Transverse colon (tissue), 4 donors: ENCODE results near the gene GMDS. TPM values are rescaled to one million over a fixed set of nuclear protein-coding genes. Genes with fewer than 3 reads are reported as not detected.

Source experiments
- DNase-seq: peaks from one replicate; pipeline ENCODE4 v3.0.0-alpha.2; 2019
- H3K27ac ChIP-seq, 4 donors: fragments of 200-600 bp; sonication (generic); 2 replicates each; pipeline ENCODE4 v1.5.1; 2016 to 2018; ENCODE audit warnings: inconsistent platforms in 4 of 4
- H3K27me3 ChIP-seq: fragments of 200-600 bp; sonication (generic); 2 replicates; pipeline ENCODE4 v1.5.1; 2017; ENCODE audit warnings: inconsistent platforms
- H3K36me3 ChIP-seq, 4 donors: fragments of 200-600 bp; sonication (generic); 2 replicates each; pipeline ENCODE4 v1.5.1; 2017 to 2019; ENCODE audit warnings: inconsistent platforms in 4 of 4
- H3K4me1 ChIP-seq, 4 donors: fragments of 200-600 bp; sonication (generic); 2 replicates each; pipeline ENCODE4 v1.5.1; 2017 to 2020; ENCODE audit warnings: inconsistent platforms in 4 of 4
- H3K4me3 ChIP-seq, 4 donors: fragments of 200-600 bp; sonication (generic); 1 replicate in 1 of 4; 2 replicates in 3 of 4; pipeline versions ENCODE4 v1.5.1 to v1.6.1; 2017 to 2019; ENCODE audit warnings: inconsistent platforms in 4 of 4
- H3K9me3 ChIP-seq, 2 donors: fragments of 200-600 bp; sonication (generic); 2 replicates each; pipeline ENCODE4 v1.5.1; 2017 to 2019; ENCODE audit warnings: inconsistent platforms in 2 of 2
- CTCF ChIP-seq, 5 experiments: fragments of 200-600 bp in 3 of 5; fragments of 450-650 bp in 2 of 5; sonication (generic) in 3 of 5; IDR thresholded peaks; 1 replicate in 2 of 5; 2 replicates in 3 of 5; pipeline ENCODE4 v1.5.1; 2016 to 2017; ENCODE audit warnings: antibody characterized with exemption in 5 of 5, inconsistent platforms in 3 of 5, mild to moderate bottlenecking in 2 of 5, moderate library complexity in 1 of 5
- EP300 ChIP-seq: sonication (generic); formaldehyde crosslinking; IDR thresholded peaks from one replicate; pipeline ENCODE4 v1.6.1; 2017; ENCODE audit warnings: antibody characterized with exemption, low read depth
- POLR2A ChIP-seq: fragments of 450-650 bp; IDR thresholded peaks from one replicate; pipeline ENCODE4 v1.6.1; 2016; ENCODE audit warnings: antibody characterized with exemption, mild to moderate bottlenecking, moderate library complexity
- POLR2AphosphoS5 ChIP-seq, 3 donors: sonication (generic); formaldehyde crosslinking; IDR thresholded peaks; one replicate each; pipeline ENCODE4 v1.6.1; 2016; ENCODE audit warnings: antibody characterized with exemption in 3 of 3
- WGBS, 2 donors: methylation state at CpG; one replicate each; pipeline ENCODE4 v1.1.5; 2018; ENCODE audit warnings: low coverage in 1 of 2; 5-methylcytosine and 5-hydroxymethylcytosine counted together
- in situ Hi-C, 4 donors: fragments of 200-750 bp; cut with MboI; loops; one replicate each; pipeline versions ENCODE4 v1.15.0 to v1.15.1; 2017; ENCODE audit warnings: low sequenced_read_pairs in 3 of 4, low pct_ligation_motif_present in 1 of 4, low pct_unique_long_range_greater_than_20kb in 1 of 4
- intact Hi-C: fragments of 100-400 bp; cut with DNase I; formaldehyde crosslinking; loops from one replicate; pipeline ENCODE4 v1.15.1; 2023; ENCODE audit warnings: low total_unique reads
- total RNA-seq, 4 donors: library from RNA; depleted of rRNA; stranded (reverse); fragments of >200 nt; gene quantifications; one replicate each; pipeline ENCODE4 v1.1.0, GENCODE V29; 2016

GMDS gene
- total RNA-seq, 4 donors from 2014 or later: 66.2 to 546 (median 102) TPM

- no peaks in the 10 kb centered on the region for H3K36me3 ChIP-seq
- intact Hi-C loops: no loop called here
- DNase-seq: no peak
- peaks cover 100% of the 10 kb centered on the region for H3K27me3 ChIP-seq
- 60% methylated on average over 50 of the region's 50 CpGs; no CpG with 5 or more reads in 1 of the 2 donors for WGBS, 2 donors
- peaks cover 2 to 42% (median 33%) of the 10 kb centered on the region in 4 donors for H3K4me1 ChIP-seq
- H3K9me3 ChIP-seq: no peaks in the 10 kb centered on the region
- TF ChIP-seq POLR2AphosphoS5 (IDR thresholded peaks at IDR 0.05): no peak
- TF ChIP-seq EP300: no peak
- TF ChIP-seq POLR2A: no peak
- TF ChIP-seq CTCF (IDR thresholded peaks at IDR 0.05): no peak
- in situ Hi-C loops: no loop called here
- H3K4me3 ChIP-seq: peak overlapping the region in 1 of 4 donors; percentile 22
- H3K27ac ChIP-seq: no peak overlapping the region
Observed at GRCh38 chr6:1615151-1615852, 630.1 kb downstream of the GMDS start.

GRCh38 chr6:1614448-1615150 is 630.8 kb downstream of the GMDS start:
- WGBS, 2 donors: 21% methylated on average over 60 of the region's 85 CpGs; no CpG with 5 or more reads in 1 of the 2 donors
- peaks cover 93% of the 10 kb centered on the region for H3K27me3 ChIP-seq
- TF ChIP-seq EP300 (no peak), POLR2AphosphoS5 (IDR thresholded peaks at IDR 0.05) (no peak), POLR2A (no peak), CTCF (IDR thresholded peaks at IDR 0.05) (no peak)
- DNase-seq: no peak
- H3K9me3 ChIP-seq: no peaks in the 10 kb centered on the region
- H3K4me1 ChIP-seq: peaks cover 2 to 38% (median 29%) of the 10 kb centered on the region in 4 donors
- H3K36me3 ChIP-seq: no peaks in the 10 kb centered on the region
- H3K4me3 ChIP-seq: peak overlapping the region in 3 of 4 donors; percentile 0 to 22 (median 9)
- in situ Hi-C loops (no loop called here), intact Hi-C loops (no loop called here)
- no peak overlapping the region for H3K27ac ChIP-seq

- no peak for DNase-seq
- peaks cover 92% of the 10 kb centered on the region for H3K27me3 ChIP-seq
- H3K4me3 ChIP-seq: peak overlapping the region in 3 of 4 donors; percentile 0 to 22 (median 9)
- in situ Hi-C loops: no loop called here
- 9% methylated on average over 55 of the region's 60 CpGs; no CpG with 5 or more reads in 1 of the 2 donors for WGBS, 2 donors
- no peak overlapping the region for H3K27ac ChIP-seq
- peaks cover 6 to 41% (median 34%) of the 10 kb centered on the region in 4 donors for H3K4me1 ChIP-seq
- no peaks in the 10 kb centered on the region for H3K9me3 ChIP-seq
- H3K36me3 ChIP-seq: no peaks in the 10 kb centered on the region
- TF ChIP-seq POLR2A: no peak
- no peak for TF ChIP-seq EP300
- no peak for TF ChIP-seq POLR2AphosphoS5 (IDR thresholded peaks at IDR 0.05)
- no peak for TF ChIP-seq CTCF (IDR thresholded peaks at IDR 0.05)
- intact Hi-C loops: no loop called here
Observed at GRCh38 chr6:1613688-1614447, 631.5 kb downstream of the GMDS start.

- H3K36me3 ChIP-seq: no peaks in the 10 kb centered on the region
- H3K27ac ChIP-seq: no peak overlapping the region
- in situ Hi-C loops: no loop called here
- H3K27me3 ChIP-seq: peaks cover 92% of the 10 kb centered on the region
- H3K4me3 ChIP-seq: no peak overlapping the region
- TF ChIP-seq POLR2A (no peak), POLR2AphosphoS5 (IDR thresholded peaks at IDR 0.05) (peak in 1 of 3 donors; percentile 7)
- H3K4me1 ChIP-seq: peaks cover 6 to 46% (median 37%) of the 10 kb centered on the region in 4 donors
- 23 to 32% methylated on average over 3 of the region's 3 CpGs for WGBS, 2 donors
- DNase-seq: no peak
- intact Hi-C loops: no loop called here
- H3K9me3 ChIP-seq: no peaks in the 10 kb centered on the region
Observed at GRCh38 chr6:1613346-1613687, 632.1 kb downstream of the GMDS start.
